Hypothalamus (tissue), 51 donors: ENCODE results near the gene PKN2.
"Not testable (repeated sequence)": the region's sequence is repeated elsewhere in the genome, so short reads cannot be mapped to it uniquely, and the experiment has no call there.

Experiments used
- DNase-seq, 51 donors: peaks; one replicate each; lab custom pipeline; 2025; lab: John Stamatoyannopoulos, UW

PKN2 gene

DNA sequence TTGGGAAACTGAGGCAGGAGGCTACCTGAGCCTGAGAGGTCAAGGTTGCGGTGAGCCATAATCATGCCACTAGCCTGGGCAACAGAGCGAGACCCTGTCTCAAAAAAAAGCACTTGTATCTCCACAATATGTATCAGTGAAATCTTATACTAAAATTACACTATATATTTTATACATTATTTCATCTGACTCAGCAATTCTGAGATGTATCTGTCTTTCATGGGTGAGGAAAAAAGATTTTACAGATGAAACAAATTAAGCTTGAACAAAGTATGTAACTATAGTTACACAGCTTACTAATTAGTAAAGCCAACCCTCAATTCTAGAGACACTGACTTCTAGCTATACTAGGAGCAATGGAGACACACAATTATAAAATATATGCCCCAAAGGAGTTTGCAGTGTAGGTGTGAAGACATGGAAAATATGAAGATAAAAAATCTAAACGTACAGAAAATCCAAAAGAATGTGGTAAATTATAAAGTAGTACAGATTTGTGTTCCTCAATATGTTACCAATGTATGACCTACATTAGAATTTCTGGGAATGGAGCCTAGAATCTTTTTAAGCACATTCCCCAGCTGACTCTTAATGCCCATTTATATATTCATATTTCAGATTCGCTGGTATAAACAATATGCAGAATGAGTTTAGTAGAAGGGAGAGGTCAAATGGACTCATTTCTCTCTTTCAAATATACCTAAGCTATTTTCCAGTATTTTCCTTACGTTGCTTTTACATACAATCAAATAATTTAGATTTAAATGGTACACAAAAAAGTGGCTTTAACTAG, 192.7 kb downstream of the PKN2 start:
- no peak for DNase-seq

DNA sequence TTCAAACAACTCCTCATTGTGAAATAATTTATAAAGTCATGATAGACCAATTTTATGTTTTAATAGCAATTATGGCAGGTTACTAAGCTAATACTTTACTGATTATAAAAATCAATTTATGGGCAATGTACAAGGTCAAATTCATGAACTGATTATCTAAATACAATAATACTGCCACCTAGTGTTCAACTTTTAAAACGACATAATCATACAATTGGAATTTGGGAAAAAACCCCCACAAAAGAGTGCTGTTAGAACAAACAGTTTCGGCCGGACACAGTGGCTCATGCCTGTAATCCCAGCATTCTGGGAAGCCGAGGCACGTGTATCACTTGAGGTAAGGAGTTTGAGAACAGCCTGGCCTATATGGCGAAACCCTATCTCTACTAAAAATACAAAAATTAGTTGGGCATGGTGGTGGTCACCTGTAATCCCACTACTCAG, 193.3 kb downstream of the PKN2 start:
- peak in 1 of 51 donors; percentile 5 for DNase-seq

DNA sequence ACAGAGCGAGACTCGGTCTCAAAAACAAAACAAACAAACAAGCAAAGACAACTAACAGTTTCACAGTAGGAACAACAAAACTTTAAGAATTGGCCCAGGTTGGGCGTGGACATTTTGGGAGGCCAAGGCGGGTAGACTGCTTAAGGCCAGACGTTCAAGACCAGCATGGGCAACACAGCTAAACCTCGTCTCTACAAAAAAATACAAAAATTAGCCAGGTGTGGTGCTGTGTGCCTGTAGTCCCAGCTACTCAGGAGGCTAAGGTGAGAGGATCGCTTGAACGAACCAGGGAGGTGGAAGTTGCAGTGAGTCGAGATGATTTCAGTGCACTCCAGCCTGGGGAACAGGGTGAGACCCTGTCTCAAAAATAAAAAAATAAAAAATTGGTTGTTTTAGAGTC, 193.8 kb downstream of the PKN2 start:
- no peak for DNase-seq

DNA sequence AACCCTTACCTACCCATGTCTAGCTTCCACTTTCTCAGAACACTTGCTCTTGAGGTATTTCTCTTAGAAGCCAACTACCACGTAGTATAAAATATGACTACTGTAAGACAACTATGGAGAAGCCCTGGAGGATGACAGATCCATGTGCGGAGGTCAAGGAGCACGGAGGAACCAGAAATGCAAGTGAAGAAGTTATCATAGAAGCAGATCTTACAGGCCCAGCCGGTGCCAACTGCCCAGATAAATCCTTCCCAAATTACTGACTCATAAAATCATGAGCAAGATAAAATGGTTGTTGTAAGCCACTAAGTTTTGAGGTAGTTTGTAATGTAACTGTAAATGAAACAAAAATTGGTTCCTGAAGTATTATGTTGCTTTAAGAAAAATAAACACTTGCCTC, 194.7 kb downstream of the PKN2 start:
- no peak for DNase-seq

DNA sequence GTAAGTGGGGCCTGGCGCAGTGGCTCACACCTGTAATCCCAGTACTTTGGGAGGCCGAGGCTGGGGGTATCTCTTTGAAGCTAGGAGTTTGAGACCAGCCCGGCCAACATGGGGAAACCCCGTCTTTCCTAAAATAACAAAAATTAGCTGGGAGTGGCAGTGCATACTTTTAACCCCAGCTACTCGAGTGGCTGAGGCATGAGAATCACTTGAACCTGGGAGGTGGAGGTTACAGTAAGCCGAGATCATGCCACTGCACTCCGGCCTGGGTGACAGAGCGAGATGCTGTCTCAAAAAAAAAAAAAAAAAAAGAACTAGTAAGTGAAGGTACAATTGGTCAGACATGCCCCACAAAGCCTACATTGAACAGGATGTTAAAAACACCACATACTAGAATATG, 196.6 kb downstream of the PKN2 start:
- not testable (repeated sequence) for DNase-seq

DNA sequence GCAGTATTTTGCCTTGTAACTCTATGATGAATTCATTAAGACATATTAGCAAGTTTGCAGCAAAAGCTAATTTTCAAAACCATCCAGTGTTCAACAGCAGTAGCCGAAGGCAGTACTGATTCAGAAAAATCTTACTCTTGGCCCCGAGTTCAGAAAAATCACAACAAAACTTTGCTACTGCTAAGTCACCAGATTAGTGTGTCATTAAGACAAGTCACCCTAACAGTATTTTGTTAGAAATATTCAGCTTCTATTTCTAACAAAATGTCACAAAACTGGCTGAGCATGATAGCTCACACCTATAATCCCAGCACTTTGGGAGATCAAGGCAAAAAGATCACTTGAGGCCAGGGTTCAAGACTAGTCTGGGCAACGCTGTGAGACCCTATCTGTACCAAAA, 199.1 kb downstream of the PKN2 start:
- no peak for DNase-seq
